ENCODE data around the gene DCBLD2. TPM values are rescaled to one million over a fixed set of nuclear protein-coding genes. Genes with fewer than 3 reads are reported as not detected.

DCBLD2 gene
- total and polyA plus RNA-seq, 9 of the 15 experiments (the other 6 are each of a cell fraction or from before 2014, with no cell fraction given), result 2.7 to 14.6 (median 7.4) TPM

DNA sequence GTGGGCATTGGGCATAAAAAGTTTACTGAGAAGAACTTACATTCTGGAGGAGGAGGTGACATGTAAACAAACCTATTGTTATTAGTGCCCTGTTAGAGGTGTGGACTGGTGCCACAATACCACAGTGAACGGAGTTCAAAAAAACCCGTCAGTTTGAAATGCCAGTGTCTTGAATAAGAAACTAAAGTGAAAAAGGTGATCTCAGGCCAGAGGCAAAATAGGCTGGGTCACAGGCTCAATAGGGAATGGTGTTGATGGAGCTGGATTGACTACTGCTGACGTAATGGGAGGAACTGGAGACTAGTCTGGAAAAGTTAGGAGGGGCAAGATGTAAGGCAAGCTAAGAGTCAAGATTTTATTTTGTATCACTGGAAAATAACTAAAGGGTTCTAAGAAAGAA is 1.6 kb upstream of the DCBLD2 start:
- ATAC-seq (no peak), DNase-seq (ENCODE audit: extremely low read depth in 1 of 4, low spot score in 3 of 4) (no peak), FAIRE-seq (no peak)
- H3K9ac ChIP-seq (ENCODE audit: insufficient read depth in 1 of 2, low read depth in 2 of 2, low read length in 2 of 2), result no peak overlapping the region
- intact Hi-C loops (cut with micrococcal nuclease), result loop anchor here (5.0 kb wide), 1 partner anchor 79 kb away; no protein-coding TSS in a partner anchor
- H3K4me1 ChIP-seq (replicated peaks in 1 of 2; ENCODE audit: control insufficient read depth in 2 of 2, insufficient read depth in 2 of 2, low read length in 2 of 2), result peaks cover 3 to 9% of the 10 kb centered on the region in 2 experiments; a peak in 4 of 5 replicates
- BruUV-seq (replicated peaks), result no TSS peak
- no peak overlapping the region for H3K27ac ChIP-seq (ENCODE audit: extremely low read depth, low read depth, low read length)
- H3K9me3 ChIP-seq (replicated peaks; ENCODE audit: control insufficient read depth, insufficient read depth, low read depth, low read length), result no peaks in the 10 kb centered on the region
- WGBS (ENCODE audit: insufficient coverage, low coverage, missing lambda C conversion rate), result 93% methylated on average over 3 of the region's 3 CpGs
- peaks cover 25% of the 10 kb centered on the region for H3K79me2 ChIP-seq (ENCODE audit: control insufficient read depth, insufficient read depth, low read length)
- no peak overlapping the region for H3K4me2 ChIP-seq (ENCODE audit: insufficient read depth, low read length)
- TF ChIP-seq, protein P1, sequence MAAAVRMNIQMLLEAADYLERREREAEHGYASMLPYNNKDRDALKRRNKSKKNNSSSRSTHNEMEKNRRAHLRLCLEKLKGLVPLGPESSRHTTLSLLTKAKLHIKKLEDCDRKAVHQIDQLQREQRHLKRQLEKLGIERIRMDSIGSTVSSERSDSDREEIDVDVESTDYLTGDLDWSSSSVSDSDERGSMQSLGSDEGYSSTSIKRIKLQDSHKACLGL (CRISPR knock-in tag; IDR thresholded peaks at IDR 0.05; ENCODE audit: borderline replicate concordance, poor library complexity, severe bottlenecking), result no peak
- TF ChIP-seq, protein P2, sequence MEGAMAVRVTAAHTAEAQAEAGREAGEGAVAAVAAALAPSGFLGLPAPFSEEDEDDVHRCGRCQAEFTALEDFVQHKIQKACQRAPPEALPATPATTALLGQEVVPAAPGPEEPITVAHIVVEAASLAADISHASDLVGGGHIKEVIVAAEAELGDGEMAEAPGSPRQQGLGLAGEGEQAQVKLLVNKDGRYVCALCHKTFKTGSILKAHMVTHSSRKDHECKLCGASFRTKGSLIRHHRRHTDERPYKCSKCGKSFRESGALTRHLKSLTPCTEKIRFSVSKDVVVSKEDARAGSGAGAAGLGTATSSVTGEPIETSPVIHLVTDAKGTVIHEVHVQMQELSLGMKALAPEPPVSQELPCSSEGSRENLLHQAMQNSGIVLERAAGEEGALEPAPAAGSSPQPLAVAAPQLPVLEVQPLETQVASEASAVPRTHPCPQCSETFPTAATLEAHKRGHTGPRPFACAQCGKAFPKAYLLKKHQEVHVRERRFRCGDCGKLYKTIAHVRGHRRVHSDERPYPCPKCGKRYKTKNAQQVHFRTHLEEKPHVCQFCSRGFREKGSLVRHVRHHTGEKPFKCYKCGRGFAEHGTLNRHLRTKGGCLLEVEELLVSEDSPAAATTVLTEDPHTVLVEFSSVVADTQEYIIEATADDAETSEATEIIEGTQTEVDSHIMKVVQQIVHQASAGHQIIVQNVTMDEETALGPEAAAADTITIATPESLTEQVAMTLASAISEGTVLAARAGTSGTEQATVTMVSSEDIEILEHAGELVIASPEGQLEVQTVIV (CRISPR knock-in tag; IDR thresholded peaks at IDR 0.05; ENCODE audit: borderline replicate concordance), result no peak
- TF ChIP-seq ETS1 (conservative IDR thresholded peaks at IDR 0.05; ENCODE audit: control insufficient read depth, low read depth, low read length), result no peak
- no peak overlapping the region for H3K4me3 ChIP-seq
- H3K36me3 ChIP-seq (ENCODE audit: control insufficient read depth, insufficient read depth, low read length), result no peaks in the 10 kb centered on the region
- H4K20me1 ChIP-seq (replicated peaks; ENCODE audit: control insufficient read depth, insufficient read depth, low read length), result no peaks in the 10 kb centered on the region
- no peak overlapping the region for H2AFZ ChIP-seq (ENCODE audit: low read depth, low read length)
- H3K27me3 ChIP-seq (ENCODE audit: control insufficient read depth in 2 of 2, insufficient read depth in 2 of 2, low read length in 2 of 2), result no peaks in the 10 kb centered on the region
- POLR2A ChIA-PET, result interaction anchor here (1.0 to 1.9 kb wide), 2 partner anchors 19 to 25 kb away, joined by 3 to 5 read pairs; no protein-coding TSS in a partner anchor
- CTCF ChIA-PET (ENCODE audit: low intra/inter-chr PET ratio), result no interaction called here
- no peaks in the 10 kb centered on the region for H3K9me1 ChIP-seq (ENCODE audit: control insufficient read depth, insufficient read depth, low read length)
- in situ Hi-C loops (cut with MboI), result no loop called here
